DMS153 (cell line): ENCODE measurements around the gene RSU1.
"Not testable (repeated sequence)": the region's sequence is repeated elsewhere in the genome, so short reads cannot be mapped to it uniquely, and the experiment has no call there.

ENCODE experiments used
- DNase-seq: peaks from one replicate; lab custom pipeline; 2025; lab: John Stamatoyannopoulos, UW

RSU1 gene

GRCh38 chr10:16780338-16780880 is 36.8 kb downstream of the RSU1 start:
- no peak for DNase-seq

- no peak for DNase-seq
These were observed 37.8 kb downstream of the RSU1 start for GRCh38 chr10:16779384-16779915.

- peak; percentile 40 for DNase-seq
These were observed 39.5 kb downstream of the RSU1 start for GRCh38 chr10:16777473-16778370.

GRCh38 chr10:16776896-16777295 is 40.3 kb downstream of the RSU1 start:
- no peak for DNase-seq

- no peak for DNase-seq
These were observed 43.9 kb downstream of the RSU1 start for GRCh38 chr10:16773334-16773733.

GRCh38 chr10:16770670-16771069 is 46.6 kb downstream of the RSU1 start:
- no peak for DNase-seq

GRCh38 chr10:16770141-16770540 is 47.1 kb downstream of the RSU1 start:
- no peak for DNase-seq

GRCh38 chr10:16769331-16769730 is 47.9 kb downstream of the RSU1 start:
- DNase-seq, result no peak

GRCh38 chr10:16768702-16769101 is 48.5 kb downstream of the RSU1 start:
- DNase-seq, result no peak

- DNase-seq, result no peak
These were observed 51.5 kb downstream of the RSU1 start for GRCh38 chr10:16765509-16766375.

GRCh38 chr10:16761300-16761699 is 55.9 kb downstream of the RSU1 start:
- no peak for DNase-seq

GRCh38 chr10:16756561-16757221 is 60.5 kb downstream of the RSU1 start:
- DNase-seq, result no peak

- DNase-seq, result no peak
These were observed 62.5 kb downstream of the RSU1 start for GRCh38 chr10:16754765-16755164.

- not testable (repeated sequence) for DNase-seq
These were observed 64.4 kb downstream of the RSU1 start for GRCh38 chr10:16752849-16753248.

- DNase-seq, result no peak
These were observed 65.1 kb downstream of the RSU1 start for GRCh38 chr10:16752099-16752498.

GRCh38 chr10:16751244-16751643 is 66.0 kb downstream of the RSU1 start:
- no peak for DNase-seq

GRCh38 chr10:16750461-16750860 is 66.8 kb downstream of the RSU1 start:
- no peak for DNase-seq

GRCh38 chr10:16748749-16749148 is 68.5 kb downstream of the RSU1 start:
- no peak for DNase-seq

GRCh38 chr10:16746856-16747255 is 70.4 kb downstream of the RSU1 start:
- no peak for DNase-seq

- DNase-seq, result no peak
These were observed 72.2 kb downstream of the RSU1 start for GRCh38 chr10:16745061-16745460.

GRCh38 chr10:16742165-16742960 is 74.9 kb downstream of the RSU1 start:
- no peak for DNase-seq
